CD1c-positive myeloid dendritic cell (primary cell): ENCODE results near the gene SOX4.
"Not testable (repeated sequence)": the region's sequence is repeated elsewhere in the genome, so short reads cannot be mapped to it uniquely, and the experiment has no call there.

ENCODE experiments used
- DNase-seq: peaks from one replicate; pipeline ENCODE4 v3.0.0-alpha.2; 2016; ENCODE audit errors: extremely low spot score

Gene SOX4

GRCh38 chr6:21593412-21593926 lies at the start of gene SOX4:
Gene SOX4 (plus strand): TSS chr6:21593751. CDS start chr6:21594535, 784 bp downstream.
- peak; percentile 96 for DNase-seq

- not testable (repeated sequence) for DNase-seq
Measured at GRCh38 chr6:21552286-21552685, 41.3 kb upstream of the SOX4 start.

GRCh38 chr6:21554286-21554685 lies 39.3 kb upstream of the SOX4 start:
- DNase-seq = no peak

DNA sequence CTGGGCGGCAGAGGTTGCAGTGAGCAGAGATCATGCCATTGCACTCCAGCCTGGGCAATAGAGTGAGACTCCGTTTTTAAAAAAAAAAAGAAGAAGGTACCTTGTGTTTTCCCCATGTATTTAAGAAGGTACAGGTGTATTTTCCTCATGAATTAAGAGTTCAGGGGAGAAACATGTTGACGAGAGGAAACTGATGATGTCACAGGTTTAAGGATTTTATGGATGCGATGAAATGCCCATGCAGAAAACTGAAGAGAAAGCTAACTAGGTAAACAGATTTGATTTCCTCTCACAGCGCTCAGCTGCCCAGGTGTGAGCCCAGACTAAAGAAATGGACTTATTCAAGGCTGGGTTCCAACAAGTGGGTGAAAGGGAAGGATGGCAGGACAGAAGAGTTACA lies 38.4 kb upstream of the SOX4 start:
- DNase-seq = no peak

GRCh38 chr6:21556511-21556910 lies 37.0 kb upstream of the SOX4 start:
- DNase-seq = no peak

- no peak for DNase-seq
Measured at GRCh38 chr6:21556968-21557721, 36.4 kb upstream of the SOX4 start.

DNA sequence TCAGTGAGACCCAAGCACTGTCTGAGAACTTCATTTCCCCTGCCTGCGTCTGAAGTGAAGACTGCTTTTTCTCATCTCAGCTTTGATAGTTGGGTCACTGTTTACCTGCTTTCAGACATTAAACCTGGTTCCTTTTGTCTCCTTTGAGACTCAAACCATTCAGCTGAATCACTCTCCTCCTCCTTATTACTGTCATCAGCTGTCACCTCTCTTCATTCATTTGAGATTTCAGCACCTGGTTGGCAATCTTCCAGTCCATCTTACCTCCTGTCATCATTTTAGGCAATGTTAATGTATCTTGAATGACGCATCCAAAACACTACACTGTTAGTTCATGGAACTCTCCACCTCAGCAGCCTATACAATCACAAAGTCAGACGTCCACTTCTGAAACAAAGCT lies 34.3 kb upstream of the SOX4 start:
- no peak for DNase-seq

- DNase-seq = no peak
Measured at GRCh38 chr6:21560249-21560648, 33.3 kb upstream of the SOX4 start.

- no peak for DNase-seq
Measured at GRCh38 chr6:21565431-21565830, 28.1 kb upstream of the SOX4 start.

DNA sequence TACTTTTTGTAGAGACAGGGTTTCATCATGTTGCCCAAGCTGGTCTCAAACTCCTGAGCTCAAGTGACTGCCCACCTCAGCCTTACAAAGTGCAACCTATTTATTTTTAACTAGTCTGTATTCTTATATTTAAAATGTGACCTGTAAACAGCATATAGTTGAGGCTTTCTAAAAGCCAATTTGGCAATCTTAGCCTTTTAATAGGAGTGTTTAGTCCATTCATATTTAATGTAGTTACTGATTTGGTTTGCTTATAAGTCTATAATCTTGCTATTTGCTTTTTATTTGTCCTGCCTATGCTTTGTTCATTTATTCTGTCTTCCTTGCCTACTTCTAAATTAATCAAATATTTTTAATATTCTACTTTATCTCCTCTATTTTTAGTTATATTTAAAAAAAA lies 15.0 kb upstream of the SOX4 start:
- no peak for DNase-seq

DNA sequence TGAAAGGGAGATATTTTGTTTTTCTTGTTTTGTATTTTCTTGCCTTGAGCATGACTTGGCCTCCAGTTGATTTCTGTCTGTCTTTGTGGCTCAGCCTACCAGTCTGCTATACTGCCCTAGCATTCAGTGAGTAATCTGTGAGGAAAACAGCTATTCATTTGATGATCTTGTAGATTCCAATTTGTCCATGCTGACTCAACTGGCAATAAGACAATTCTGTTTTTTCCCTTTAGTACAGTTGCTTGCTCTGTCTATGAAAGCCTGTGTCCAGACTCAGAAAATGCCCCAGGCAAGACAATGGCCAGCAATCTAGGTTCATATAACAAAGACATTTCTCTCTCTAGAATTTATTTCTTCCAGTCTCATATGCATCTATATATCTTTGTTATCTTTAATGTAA lies 10.9 kb upstream of the SOX4 start:
- no peak for DNase-seq

DNA sequence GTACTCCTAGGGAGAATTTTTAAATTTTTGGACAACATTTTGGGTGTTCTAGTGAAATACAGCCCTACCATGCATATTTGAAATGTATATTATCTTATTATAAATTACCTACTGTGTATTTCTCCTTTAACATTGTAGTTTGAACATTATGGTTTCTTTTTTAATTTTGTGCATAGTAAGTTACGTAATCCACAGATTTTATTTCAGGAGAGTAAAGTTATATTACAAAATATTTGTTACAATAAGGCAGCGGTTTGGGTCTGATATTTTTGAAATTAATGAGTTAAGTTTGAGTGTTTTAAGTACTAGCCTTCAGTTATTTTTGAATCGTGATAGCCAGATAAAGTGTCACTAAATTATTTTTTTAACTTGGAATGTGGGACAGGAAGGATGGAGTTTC lies 7.3 kb upstream of the SOX4 start:
- DNase-seq = no peak

DNA sequence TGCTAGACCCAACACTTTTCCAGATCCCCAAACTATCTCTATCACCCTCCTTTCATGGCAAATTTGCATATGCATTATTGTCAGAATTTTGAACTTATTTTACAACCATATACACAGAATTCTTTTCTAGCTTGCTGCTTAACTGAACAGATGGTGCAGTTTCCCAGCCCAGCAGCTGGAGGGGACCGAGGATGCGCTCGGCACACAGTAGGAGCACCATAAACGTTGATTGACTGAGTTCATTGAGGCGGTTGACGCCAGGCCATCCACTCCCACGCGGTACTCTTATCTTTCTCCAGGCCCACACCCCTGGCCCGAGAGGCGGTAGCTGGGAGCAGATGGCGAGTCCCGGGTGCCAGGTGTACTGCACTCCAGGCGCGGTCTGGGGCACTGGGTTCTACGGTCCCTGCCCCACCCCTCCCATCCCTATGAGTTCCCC lies 6.8 kb upstream of the SOX4 start:
- DNase-seq = no peak

DNA sequence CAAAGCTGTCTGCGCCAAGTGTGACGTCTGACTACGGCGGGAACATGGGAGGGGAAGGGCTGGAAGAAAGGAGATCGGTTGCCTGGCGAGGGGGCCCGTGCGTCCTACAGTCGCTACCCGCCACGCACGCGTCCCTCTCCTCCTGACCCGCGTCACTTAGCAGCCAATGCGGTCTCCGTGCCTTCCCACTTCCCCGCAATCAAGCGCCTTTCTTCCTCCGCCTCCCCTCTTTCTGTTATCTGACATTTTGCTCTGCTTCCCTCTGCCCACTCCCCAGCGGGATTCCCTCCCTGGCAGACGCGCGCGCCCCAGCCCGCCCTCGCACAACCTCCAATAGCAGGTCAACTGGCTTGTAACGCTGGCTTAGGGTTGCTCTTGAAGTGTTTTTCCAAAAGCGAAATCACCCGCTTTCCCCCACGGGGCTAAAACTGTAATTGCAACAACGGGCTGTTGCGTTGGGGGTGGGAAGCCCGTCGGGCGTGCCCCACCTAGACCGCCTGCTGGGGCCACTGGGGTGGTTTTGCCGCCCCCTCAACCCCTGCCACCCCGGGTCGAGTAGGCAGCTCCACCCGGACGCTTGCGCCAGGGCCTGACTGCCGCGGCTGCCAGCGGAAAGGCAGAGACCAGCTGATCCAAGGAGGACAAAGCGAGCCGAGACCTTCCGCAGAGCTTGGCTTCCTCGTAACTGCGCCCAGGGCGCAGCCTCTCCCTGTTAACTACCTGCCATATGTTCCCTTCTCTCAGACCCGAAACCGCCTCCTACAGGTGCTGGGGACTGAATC lies 6.2 kb upstream of the SOX4 start:
- peak; percentile 61 for DNase-seq

- peak; percentile 41 for DNase-seq
Measured at GRCh38 chr6:21587961-21588480, 5.5 kb upstream of the SOX4 start.

- peak; percentile 52 for DNase-seq
Measured at GRCh38 chr6:21588481-21589351, 4.8 kb upstream of the SOX4 start.

DNA sequence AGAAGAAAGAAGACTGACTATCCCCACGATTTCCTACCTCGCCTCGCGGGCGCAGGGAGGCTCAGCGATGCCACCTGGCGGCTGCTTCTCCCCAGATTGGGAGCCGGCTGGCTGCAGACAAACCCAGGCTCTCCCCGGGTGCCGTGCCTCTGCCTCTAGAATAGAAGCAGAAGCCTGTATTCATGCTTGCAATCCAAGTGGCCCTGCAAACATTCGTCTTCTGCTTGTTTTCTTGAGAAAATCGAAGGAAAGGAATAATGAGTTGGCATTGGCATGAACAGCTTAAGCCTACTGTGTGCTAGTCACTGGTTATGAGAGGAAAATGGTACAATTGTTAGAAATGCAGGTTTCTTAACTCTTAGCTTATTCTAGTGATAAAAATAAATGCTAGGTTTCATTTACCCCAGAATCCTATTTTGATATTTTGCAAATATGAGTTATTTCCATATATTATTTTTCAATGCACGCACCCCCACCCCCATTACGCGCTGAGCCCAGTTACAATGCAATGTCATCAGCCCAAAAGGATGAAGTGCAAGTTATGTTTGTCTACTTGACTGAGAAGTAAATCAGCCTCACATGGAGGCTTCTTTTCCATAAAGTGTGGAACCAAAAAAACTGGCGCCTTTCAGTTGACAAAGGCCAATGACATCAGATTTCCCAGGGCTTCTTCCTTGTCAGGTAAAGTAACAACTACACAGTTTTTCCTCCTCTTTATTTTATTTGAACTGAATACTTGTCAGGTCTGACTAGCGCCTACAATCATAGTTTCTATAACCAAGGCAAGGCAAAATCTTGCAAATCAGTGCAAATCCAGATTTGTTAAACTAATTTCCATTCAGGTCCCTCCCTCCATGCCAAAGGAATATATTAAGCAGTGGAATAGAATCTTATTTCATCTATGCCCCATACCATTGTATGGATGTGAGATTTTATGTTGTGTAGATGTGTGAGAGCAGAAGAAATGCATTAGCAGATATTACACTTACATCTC lies 3.9 kb upstream of the SOX4 start:
- DNase-seq = peak; percentile 84

- DNase-seq = no peak
Measured at GRCh38 chr6:21590346-21590745, 3.2 kb upstream of the SOX4 start.

- DNase-seq = no peak
Measured at GRCh38 chr6:21591446-21591845, 2.1 kb upstream of the SOX4 start.

DNA sequence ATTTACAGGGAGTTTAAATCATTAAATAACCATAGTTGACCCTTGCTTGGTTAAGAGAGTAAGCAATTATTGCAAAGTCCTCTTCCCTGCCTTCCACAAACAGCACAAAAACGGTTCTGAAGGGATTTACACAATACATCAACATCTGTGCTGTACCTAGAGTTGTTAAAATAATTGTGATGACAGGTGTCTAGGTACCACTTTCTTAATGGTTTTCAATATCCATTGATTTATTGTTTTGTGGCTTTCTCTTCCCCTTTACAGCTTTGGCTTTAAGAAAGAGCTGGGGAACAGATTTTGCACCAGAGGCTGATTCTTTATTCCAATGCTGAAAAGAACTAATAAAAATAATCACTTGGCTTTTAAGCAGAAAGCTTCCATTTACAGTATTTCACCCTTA lies 598 bp upstream of the SOX4 start:
- peak; percentile 9 for DNase-seq
